OCI-LY7 (cell line): ENCODE data around the gene NAA10.

Experiments used
- EZH2phosphoT487 ChIP-seq: fragments of 200-600 bp; sonication (generic); IDR thresholded peaks from 2 replicates; pipeline ENCODE4 v1.6.1; 2018; ENCODE audit warnings: low read depth, borderline replicate concordance, mild to moderate bottlenecking, mixed run types, antibody characterized with exemption, low read length, moderate library complexity, mixed read lengths
- TF ChIP-seq, protein P1 (sequence below): fragments of 200-600 bp; sonication (generic); conservative IDR thresholded peaks from 2 replicates; pipeline ENCODE4 v1.5.1; 2014; ENCODE audit warnings: mild to moderate bottlenecking, antibody characterized with exemption, low read length, moderate library complexity, mixed read lengths

DNA sequence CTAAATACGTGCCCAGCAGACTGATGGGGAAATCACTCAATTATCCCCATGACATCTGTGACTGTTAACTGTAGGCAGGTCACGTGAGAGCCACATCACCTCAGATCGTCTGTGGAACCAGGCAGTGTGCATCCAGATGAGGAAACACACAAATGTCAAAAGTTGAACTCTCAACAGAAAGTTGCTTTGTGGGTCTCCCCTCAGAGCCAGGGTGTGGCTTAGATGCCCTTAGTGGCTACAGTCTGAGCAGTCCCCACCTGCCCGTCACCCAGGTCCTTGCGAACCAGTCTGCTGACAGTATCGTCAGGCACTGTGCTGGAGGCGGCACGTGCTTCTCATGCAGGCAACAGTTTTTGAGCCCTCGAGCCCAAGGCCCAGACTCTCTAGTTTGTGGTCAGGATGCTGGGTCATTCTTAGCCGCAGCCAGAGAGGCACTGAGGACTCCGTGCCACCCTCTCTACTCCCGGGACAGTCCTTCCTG lies 48.5 kb upstream of the NAA10 start:
- TF ChIP-seq, protein P1, sequence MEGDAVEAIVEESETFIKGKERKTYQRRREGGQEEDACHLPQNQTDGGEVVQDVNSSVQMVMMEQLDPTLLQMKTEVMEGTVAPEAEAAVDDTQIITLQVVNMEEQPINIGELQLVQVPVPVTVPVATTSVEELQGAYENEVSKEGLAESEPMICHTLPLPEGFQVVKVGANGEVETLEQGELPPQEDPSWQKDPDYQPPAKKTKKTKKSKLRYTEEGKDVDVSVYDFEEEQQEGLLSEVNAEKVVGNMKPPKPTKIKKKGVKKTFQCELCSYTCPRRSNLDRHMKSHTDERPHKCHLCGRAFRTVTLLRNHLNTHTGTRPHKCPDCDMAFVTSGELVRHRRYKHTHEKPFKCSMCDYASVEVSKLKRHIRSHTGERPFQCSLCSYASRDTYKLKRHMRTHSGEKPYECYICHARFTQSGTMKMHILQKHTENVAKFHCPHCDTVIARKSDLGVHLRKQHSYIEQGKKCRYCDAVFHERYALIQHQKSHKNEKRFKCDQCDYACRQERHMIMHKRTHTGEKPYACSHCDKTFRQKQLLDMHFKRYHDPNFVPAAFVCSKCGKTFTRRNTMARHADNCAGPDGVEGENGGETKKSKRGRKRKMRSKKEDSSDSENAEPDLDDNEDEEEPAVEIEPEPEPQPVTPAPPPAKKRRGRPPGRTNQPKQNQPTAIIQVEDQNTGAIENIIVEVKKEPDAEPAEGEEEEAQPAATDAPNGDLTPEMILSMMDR, result no peak
- TF ChIP-seq EZH2phosphoT487, result no peak
